GM18505 (cell line): ENCODE data around the gene PGAP3.

Experiments
- ATAC-seq: cut with Tn5 transposase; IDR thresholded peaks from one replicate; pipeline ENCODE4 v1.9.1; 2021; ENCODE audit not compliant: unreplicated experiment
- POLR2A ChIP-seq: IDR thresholded peaks from 4 replicates; pipeline ENCODE4 v1.6.1; 2011; ENCODE audit warnings: borderline replicate concordance; ENCODE audit not compliant: insufficient read depth, insufficient read length; ENCODE audit errors: extremely low read depth

The PGAP3 gene

GRCh38 chr17:39697961-39698360, 10.1 kb upstream of the PGAP3 start:
- no peak for TF ChIP-seq POLR2A

GRCh38 chr17:39696731-39697130, 8.9 kb upstream of the PGAP3 start:
- no peak for TF ChIP-seq POLR2A
- ATAC-seq = no peak

More at GRCh38 chr17:39697961-39698360, 10.1 kb upstream of the PGAP3 start:
- ATAC-seq = no peak

- no peak for ATAC-seq
- TF ChIP-seq POLR2A = no peak
Measured at GRCh38 chr17:39695089-39695474, 7.2 kb upstream of the PGAP3 start.

GRCh38 chr17:39694593-39694992, 6.7 kb upstream of the PGAP3 start:
- no peak for ATAC-seq
- no peak for TF ChIP-seq POLR2A

GRCh38 chr17:39688945-39689344, 1.1 kb upstream of the PGAP3 start:
- TF ChIP-seq POLR2A = no peak
- ATAC-seq = no peak

- TF ChIP-seq POLR2A = no peak
- ATAC-seq = no peak
Measured at GRCh38 chr17:39688475-39688835, 598 bp upstream of the PGAP3 start.

GRCh38 chr17:39687101-39687545, 734 bp downstream of the PGAP3 start:
- TF ChIP-seq POLR2A = no peak
- ATAC-seq = no peak

GRCh38 chr17:39684369-39685192, 3.3 kb downstream of the PGAP3 start:
- no peak for ATAC-seq
- no peak for TF ChIP-seq POLR2A

- no peak for TF ChIP-seq POLR2A
- ATAC-seq = no peak
Measured at GRCh38 chr17:39683295-39683939, 4.4 kb downstream of the PGAP3 start.

- ATAC-seq = no peak
- TF ChIP-seq POLR2A = no peak
Measured at GRCh38 chr17:39679521-39680192, 8.2 kb downstream of the PGAP3 start.

GRCh38 chr17:39678340-39679116, 9.3 kb downstream of the PGAP3 start:
- no peak for ATAC-seq
- no peak for TF ChIP-seq POLR2A

- TF ChIP-seq POLR2A = no peak
- ATAC-seq = no peak
Measured at GRCh38 chr17:39677542-39678339, 10.1 kb downstream of the PGAP3 start.
